HepG2 (cell line): Measurements from ENCODE around the gene STKLD1. TPM values are rescaled to one million over a fixed set of nuclear protein-coding genes. Genes with fewer than 3 reads are reported as not detected.

Experiments
- ATRX ChIP-seq: sonication (generic); formaldehyde crosslinking; IDR thresholded peaks from 2 replicates; pipeline ENCODE4 v1.4.0; 2020; ENCODE audit warnings: missing genetic modification reagents, borderline replicate concordance
- ELF4 ChIP-seq: sonication (generic); formaldehyde crosslinking; IDR thresholded peaks from 2 replicates; pipeline ENCODE4 v1.5.0; 2020; ENCODE audit warnings: missing genetic modification reagents, mild to moderate bottlenecking, moderate library complexity, borderline replicate concordance
- GZF1 ChIP-seq: sonication (generic); formaldehyde crosslinking; IDR thresholded peaks from 2 replicates; pipeline ENCODE4 v1.5.1; 2020; ENCODE audit warnings: mild to moderate bottlenecking, missing genetic modification reagents
- HNRNPL ChIP-seq: fragments of 200-400 bp; formaldehyde crosslinking; IDR thresholded peaks from 2 replicates; pipeline ENCODE4 v1.6.1; 2017; ENCODE audit warnings: mild to moderate bottlenecking, low read depth, low read length
- MAF1 ChIP-seq: sonication (generic); formaldehyde crosslinking; IDR thresholded peaks from 2 replicates; pipeline ENCODE4 v1.5.0; 2020; ENCODE audit warnings: missing genetic modification reagents, borderline replicate concordance
- MAFK ChIP-seq, 2 experiments: IDR thresholded peaks in 1 of 2; conservative IDR thresholded peaks in 1 of 2; 2 replicates each; pipeline ENCODE4 v1.6.1; 2011; ENCODE audit warnings: improper control_type of control experiment in 2 of 2, low read length in 2 of 2
- MED1 ChIP-seq: sonication (generic); formaldehyde crosslinking; IDR thresholded peaks from 2 replicates; pipeline ENCODE4 v1.4.0; 2020; ENCODE audit warnings: missing genetic modification reagents
- PCBP1 ChIP-seq: fragments of 200-400 bp; formaldehyde crosslinking; IDR thresholded peaks from 2 replicates; pipeline ENCODE4 v1.6.1; 2017; ENCODE audit warnings: mild to moderate bottlenecking, low read depth, low read length, borderline replicate concordance
- POGZ ChIP-seq: sonication (generic); formaldehyde crosslinking; IDR thresholded peaks from 2 replicates; pipeline ENCODE4 v1.4.0; 2020; ENCODE audit warnings: mild to moderate bottlenecking, missing genetic modification reagents
- RAD51 ChIP-seq: fragments of 450-650 bp; IDR thresholded peaks from 2 replicates; pipeline ENCODE4 v1.6.1; 2016; ENCODE audit warnings: borderline replicate concordance
- TARDBP ChIP-seq: sonication (generic); formaldehyde crosslinking; IDR thresholded peaks from 2 replicates; pipeline ENCODE4 v1.8.0; 2022; ENCODE audit warnings: mild to moderate bottlenecking, missing genetic modification reagents
- YEATS2 ChIP-seq: sonication (generic); formaldehyde crosslinking; IDR thresholded peaks from 2 replicates; pipeline ENCODE4 v1.4.0; 2020; ENCODE audit warnings: missing genetic modification reagents, borderline replicate concordance
- ZNF577 ChIP-seq: sonication (generic); formaldehyde crosslinking; IDR thresholded peaks from 2 replicates; pipeline ENCODE4 v1.4.0; 2020; ENCODE audit warnings: mild to moderate bottlenecking, low read depth, missing genetic modification reagents, borderline replicate concordance
- ZNF83 ChIP-seq: sonication (generic); formaldehyde crosslinking; IDR thresholded peaks from 2 replicates; pipeline ENCODE4 v1.4.0; 2020; ENCODE audit warnings: missing genetic modification reagents, mild to moderate bottlenecking, borderline replicate concordance
- polyA plus RNA-seq, 8 experiments: library from polyadenylated mRNA; depleted of rRNA in 3 of 8; stranded (reverse) in 7 of 8; unstranded in 1 of 8; fragments of >200 nt; fragmentation: Illumina TruSeq in 4 of 8; extraction: Trizol in 4 of 8; gene quantifications; 2 replicates each; pipeline versions ENCODE4 v1.2.1 to v1.2.3, GENCODE V29; 2011 to 2016; ENCODE audit warnings: low read depth in 4 of 8, missing spikeins in 1 of 8, mixed read lengths in 1 of 8; ENCODE audit not compliant: insufficient read depth in 1 of 8
- total RNA-seq, 5 experiments: library from RNA; depleted of rRNA; stranded (reverse); fragments of >200 nt; fragmentation: Illumina TruSeq; extraction: Trizol; gene quantifications; 2 replicates each; pipeline ENCODE4 v1.2.3, GENCODE V29; 2016; ENCODE audit warnings: low read depth in 1 of 5
- TF ChIP-seq, protein P1 (sequence below): sonication (generic); formaldehyde crosslinking; conservative IDR thresholded peaks from 2 replicates; pipeline ENCODE4 v1.4.0; 2020; ENCODE audit warnings: missing genetic modification reagents

The STKLD1 gene
- total and polyA plus RNA-seq, 2 of the 13 experiments (the other 11 are each of a cell fraction or from before 2014, with no cell fraction given), result 1.5 to 2.2 TPM

DNA sequence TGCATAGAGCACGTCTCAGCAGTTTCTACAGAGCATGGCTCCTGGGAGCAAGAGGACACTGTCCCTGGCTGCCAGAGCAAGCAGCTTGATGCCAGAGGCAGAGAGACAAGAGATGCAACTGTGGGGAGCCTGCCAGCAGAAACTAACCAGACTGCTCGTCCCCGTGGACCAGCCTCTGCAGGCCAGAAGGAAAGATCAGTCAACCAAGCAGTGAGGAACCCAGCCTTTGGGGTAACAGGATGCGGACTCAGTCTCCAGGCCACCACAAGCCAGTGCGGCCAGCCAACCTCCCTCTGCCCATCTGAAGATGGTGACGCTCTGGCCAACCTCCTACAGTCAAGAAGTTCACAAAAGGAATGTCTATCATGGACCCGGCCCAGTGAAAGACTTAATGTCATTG, 4.0 kb upstream of the STKLD1 start (continued):
- TF ChIP-seq ELF4 (CRISPR knock-in tag) (no peak), MAFK (conservative IDR thresholded peaks at IDR 0.05 in 1 of 2, IDR thresholded peaks at IDR 0.05 in 1 of 2; ENCODE audit: low read length in 2 of 2) (peak in 1 of 2 experiments; percentile 15; a peak in 1 of 4 replicates), ZNF83 (CRISPR knock-in tag) (no peak), GZF1 (CRISPR knock-in tag) (no peak), PCBP1 (no peak), MAF1 (CRISPR knock-in tag) (no peak), ZNF577 (CRISPR knock-in tag) (no peak), ATRX (CRISPR knock-in tag) (no peak), RAD51 (no peak), MED1 (no peak), HNRNPL (no peak), TARDBP (CRISPR knock-in tag) (no peak), YEATS2 (no peak), POGZ (CRISPR knock-in tag) (no peak)
- TF ChIP-seq, protein P1, sequence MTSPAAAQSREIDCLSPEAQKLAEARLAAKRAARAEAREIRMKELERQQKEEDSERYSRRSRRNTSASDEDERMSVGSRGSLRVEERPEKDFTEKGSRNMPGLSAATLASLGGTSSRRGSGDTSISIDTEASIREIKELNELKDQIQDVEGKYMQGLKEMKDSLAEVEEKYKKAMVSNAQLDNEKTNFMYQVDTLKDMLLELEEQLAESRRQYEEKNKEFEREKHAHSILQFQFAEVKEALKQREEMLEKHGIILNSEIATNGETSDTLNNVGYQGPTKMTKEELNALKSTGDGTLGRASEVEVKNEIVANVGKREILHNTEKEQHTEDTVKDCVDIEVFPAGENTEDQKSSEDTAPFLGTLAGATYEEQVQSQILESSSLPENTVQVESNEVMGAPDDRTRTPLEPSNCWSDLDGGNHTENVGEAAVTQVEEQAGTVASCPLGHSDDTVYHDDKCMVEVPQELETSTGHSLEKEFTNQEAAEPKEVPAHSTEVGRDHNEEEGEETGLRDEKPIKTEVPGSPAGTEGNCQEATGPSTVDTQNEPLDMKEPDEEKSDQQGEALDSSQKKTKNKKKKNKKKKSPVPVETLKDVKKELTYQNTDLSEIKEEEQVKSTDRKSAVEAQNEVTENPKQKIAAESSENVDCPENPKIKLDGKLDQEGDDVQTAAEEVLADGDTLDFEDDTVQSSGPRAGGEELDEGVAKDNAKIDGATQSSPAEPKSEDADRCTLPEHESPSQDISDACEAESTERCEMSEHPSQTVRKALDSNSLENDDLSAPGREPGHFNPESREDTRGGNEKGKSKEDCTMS (CRISPR knock-in tag), result no peak
